Lung (tissue), 16 donors: ENCODE data around the gene NKPD1. TPM values are rescaled to one million over a fixed set of nuclear protein-coding genes. Genes with fewer than 3 reads are reported as not detected.
A peak's percentile ranks its signal among the peaks of the same experiment; 100 is the strongest.

Experiments used
- ATAC-seq: fragments of 200-7000 bp; cut with Tn5 transposase; one replicate; pipeline ENCODE4 v1.9.1; 2020; ENCODE audit warnings: moderate number of reproducible peaks; ENCODE audit not compliant: insufficient read depth, low FRiP score
- DNase-seq, 3 donors: peaks; one replicate each; pipeline ENCODE4 v3.0.0-alpha.2; 2013 to 2017
- H3K27ac ChIP-seq, 2 donors: one replicate each; pipeline ENCODE4 v1.5.1; 2013; ENCODE audit warnings: mild to moderate bottlenecking in 2 of 2, moderate library complexity in 2 of 2, control low read depth in 1 of 2, inconsistent platforms in 1 of 2, low read depth in 1 of 2, low read length in 1 of 2
- H3K27me3 ChIP-seq, 3 donors: one replicate each; pipeline ENCODE4 v1.5.1; 2013; ENCODE audit warnings: low read length in 2 of 3; ENCODE audit not compliant: control insufficient read depth in 3 of 3, insufficient read depth in 3 of 3
- H3K36me3 ChIP-seq, 4 donors: one replicate each; pipeline ENCODE4 v1.5.1; 2013; ENCODE audit warnings: low read length in 4 of 4, mild to moderate bottlenecking in 1 of 4, moderate library complexity in 1 of 4; ENCODE audit not compliant: control insufficient read depth in 4 of 4, insufficient read depth in 4 of 4
- H3K4me1 ChIP-seq, 5 donors: one replicate each; pipeline ENCODE4 v1.5.1; 2013; ENCODE audit warnings: low read length in 5 of 5, mild to moderate bottlenecking in 2 of 5, moderate library complexity in 1 of 5; ENCODE audit not compliant: control insufficient read depth in 5 of 5, insufficient read depth in 5 of 5
- H3K4me3 ChIP-seq: one replicate; pipeline ENCODE4 v1.5.1; 2013; ENCODE audit warnings: mild to moderate bottlenecking, control low read depth, moderate library complexity
- H3K9ac ChIP-seq, 2 donors: one replicate each; pipeline ENCODE4 v1.5.1; 2013; ENCODE audit warnings: low read length in 2 of 2, control low read depth in 1 of 2; ENCODE audit not compliant: insufficient read depth in 1 of 2
- H3K9me3 ChIP-seq, 4 donors: one replicate each; pipeline ENCODE4 v1.5.1; 2013; ENCODE audit warnings: low read length in 3 of 4, mild to moderate bottlenecking in 1 of 4, moderate library complexity in 1 of 4; ENCODE audit not compliant: control insufficient read depth in 4 of 4, insufficient read depth in 3 of 4
- WGBS, 2 donors: extraction: QIAGEN DNeasy Blood & Tissue Kit; methylation state at CpG; one replicate each; pipeline ENCODE4 v1.1.7; 2013; 5-methylcytosine and 5-hydroxymethylcytosine counted together
- long read RNA-seq, 5 donors: transcript quantifications; one replicate each; lab custom pipeline, GENCODE V29; 2026
- polyA plus RNA-seq, 2 donors: library from polyadenylated mRNA; stranded (reverse); fragments of 200-250 nt; gene quantifications; one replicate each; pipeline ENCODE4 v1.2.1, GENCODE V29; 2013
- total RNA-seq, 2 donors: library from RNA; depleted of rRNA in 1 of 2; stranded (reverse); fragments of >200 nt in 1 of 2; gene quantifications; one replicate each; pipeline ENCODE4 v1.2.1, GENCODE V29; 2014 to 2021
- TF ChIP-seq, protein P1 (sequence below): IDR thresholded peaks from 2 replicates; pipeline ENCODE4 v1.5.1; 2012; ENCODE audit warnings: mild to moderate bottlenecking; ENCODE audit errors: control extremely low read depth, extremely low read depth
- donor health status: control.
- donor health status: control.
- donor health status: Bipolar disorder and iron deficiency.
- donor health status: healthy.
- donor health status: DM: yes; HTN: yes; CAD: no.

NKPD1 gene, protein sequence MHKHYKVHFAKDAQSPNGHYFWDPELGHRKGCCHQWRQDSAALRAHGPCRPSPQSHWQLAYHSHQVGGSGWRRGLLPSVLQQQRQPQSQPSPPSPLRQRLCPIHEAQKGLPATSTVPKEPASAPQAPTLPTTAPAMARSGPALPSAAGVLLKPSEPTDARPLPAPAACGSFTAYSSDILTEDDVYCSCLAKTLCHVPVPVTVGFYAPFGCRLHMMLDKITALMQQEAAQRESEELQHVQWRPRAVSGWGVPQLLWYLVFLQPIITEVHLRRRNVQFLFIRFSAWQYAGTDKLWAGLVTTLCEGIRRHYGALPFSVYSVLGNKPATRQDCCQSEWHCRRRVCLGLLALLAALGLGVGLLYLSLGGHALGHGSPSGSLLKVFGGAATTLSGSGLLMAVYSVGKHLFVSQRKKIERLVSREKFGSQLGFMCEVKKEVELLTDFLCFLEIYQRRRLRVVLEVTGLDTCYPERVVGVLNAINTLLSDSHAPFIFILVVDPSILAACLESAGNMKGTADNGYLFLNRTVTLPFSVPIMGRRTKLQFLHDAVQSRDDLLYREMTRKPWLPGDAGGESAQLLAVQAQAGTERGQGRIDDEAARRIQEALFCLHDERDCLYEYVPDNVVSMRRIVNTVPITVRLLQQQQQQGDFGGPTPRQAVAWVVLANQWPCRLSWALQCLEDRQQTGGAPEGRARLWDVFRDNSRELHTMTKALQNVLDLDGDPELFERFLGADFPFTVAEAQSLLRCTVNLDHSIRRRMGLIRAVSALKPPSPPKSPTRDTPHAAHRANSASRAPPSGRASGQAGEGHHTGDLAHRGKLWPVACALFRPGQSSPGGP
- total RNA-seq (under 1 TPM in 1 of 2 donors, not detected in 1; 0.06 TPM), polyA plus RNA-seq (under 1 TPM; 0.07 to 0.08 TPM)
- long read RNA-seq, donor 1, result 0 reads
- long read RNA-seq, donor 2, result 0 reads
- long read RNA-seq, donor 3, result 0 reads
- long read RNA-seq, donor 4, result 0 reads
- long read RNA-seq, donor 5, result 0 reads

DNA sequence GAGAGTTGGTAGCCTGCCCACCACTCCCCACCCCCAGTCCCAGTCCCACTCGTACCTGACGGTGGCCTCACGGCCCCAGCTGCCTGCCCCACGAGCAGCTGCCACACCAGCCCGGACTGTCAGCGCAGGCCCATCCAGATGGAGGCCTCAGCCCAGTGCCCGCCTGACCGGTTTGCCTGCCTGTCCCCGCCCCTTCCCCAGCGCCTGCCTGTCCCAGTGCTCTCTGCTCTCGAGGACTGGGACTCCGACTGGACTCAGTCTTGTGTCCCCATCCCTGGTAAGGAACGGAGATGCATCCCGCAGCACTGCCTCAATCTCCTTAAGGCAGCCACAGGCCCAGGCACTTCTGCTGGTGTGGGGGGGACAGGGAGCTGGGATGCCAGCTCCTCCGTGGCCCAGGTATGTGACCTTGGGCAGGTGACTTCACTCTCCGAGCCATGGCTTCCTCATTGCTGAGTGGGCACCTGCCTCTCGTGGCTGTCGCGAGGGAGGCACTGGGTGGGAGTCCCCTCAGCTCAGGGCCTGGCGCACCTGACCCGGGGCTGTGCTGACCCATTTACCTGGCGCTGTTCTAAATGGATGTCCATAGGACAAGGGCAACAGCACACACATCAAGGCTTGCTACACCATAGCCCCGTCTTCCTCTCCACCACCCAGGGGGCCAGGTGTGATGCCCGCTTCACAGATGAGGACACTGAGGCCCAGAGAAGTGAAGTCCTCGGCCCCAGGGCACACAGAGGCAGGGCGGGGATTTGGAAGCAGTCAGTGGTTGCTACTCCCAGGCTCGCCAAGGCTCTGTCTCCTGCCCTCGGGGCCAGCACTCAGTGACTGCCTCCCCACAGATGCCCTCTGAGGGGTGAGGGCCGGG is at the start of gene NKPD1:
Gene NKPD1, minus strand, starts transcription at position 113 of the 868 bp plus-strand sequence. CDS start 832 bp downstream, outside the sequence.
- peaks cover 0 to 9% (median 0%) of the 10 kb centered on the region in 5 donors for H3K4me1 ChIP-seq
- 47 to 63% methylated on average over 29 of the region's 29 CpGs for WGBS, 2 donors
- DNase-seq, result peak in 2 of 3 donors; percentile 42 to 61
- no peak for ATAC-seq
- TF ChIP-seq, protein P1, sequence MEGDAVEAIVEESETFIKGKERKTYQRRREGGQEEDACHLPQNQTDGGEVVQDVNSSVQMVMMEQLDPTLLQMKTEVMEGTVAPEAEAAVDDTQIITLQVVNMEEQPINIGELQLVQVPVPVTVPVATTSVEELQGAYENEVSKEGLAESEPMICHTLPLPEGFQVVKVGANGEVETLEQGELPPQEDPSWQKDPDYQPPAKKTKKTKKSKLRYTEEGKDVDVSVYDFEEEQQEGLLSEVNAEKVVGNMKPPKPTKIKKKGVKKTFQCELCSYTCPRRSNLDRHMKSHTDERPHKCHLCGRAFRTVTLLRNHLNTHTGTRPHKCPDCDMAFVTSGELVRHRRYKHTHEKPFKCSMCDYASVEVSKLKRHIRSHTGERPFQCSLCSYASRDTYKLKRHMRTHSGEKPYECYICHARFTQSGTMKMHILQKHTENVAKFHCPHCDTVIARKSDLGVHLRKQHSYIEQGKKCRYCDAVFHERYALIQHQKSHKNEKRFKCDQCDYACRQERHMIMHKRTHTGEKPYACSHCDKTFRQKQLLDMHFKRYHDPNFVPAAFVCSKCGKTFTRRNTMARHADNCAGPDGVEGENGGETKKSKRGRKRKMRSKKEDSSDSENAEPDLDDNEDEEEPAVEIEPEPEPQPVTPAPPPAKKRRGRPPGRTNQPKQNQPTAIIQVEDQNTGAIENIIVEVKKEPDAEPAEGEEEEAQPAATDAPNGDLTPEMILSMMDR, result no peak
- H3K27ac ChIP-seq, result no peak within 1 kb of the TSS
- peaks cover 0 to 2% (median 0%) of the 10 kb centered on the region in 3 donors for H3K27me3 ChIP-seq
- H3K9me3 ChIP-seq, result no peaks in the 10 kb centered on the region
- no peaks in the 10 kb centered on the region for H3K36me3 ChIP-seq
- H3K9ac ChIP-seq, result no peak within 1 kb of the TSS
- no peak within 1 kb of the TSS for H3K4me3 ChIP-seq

DNA sequence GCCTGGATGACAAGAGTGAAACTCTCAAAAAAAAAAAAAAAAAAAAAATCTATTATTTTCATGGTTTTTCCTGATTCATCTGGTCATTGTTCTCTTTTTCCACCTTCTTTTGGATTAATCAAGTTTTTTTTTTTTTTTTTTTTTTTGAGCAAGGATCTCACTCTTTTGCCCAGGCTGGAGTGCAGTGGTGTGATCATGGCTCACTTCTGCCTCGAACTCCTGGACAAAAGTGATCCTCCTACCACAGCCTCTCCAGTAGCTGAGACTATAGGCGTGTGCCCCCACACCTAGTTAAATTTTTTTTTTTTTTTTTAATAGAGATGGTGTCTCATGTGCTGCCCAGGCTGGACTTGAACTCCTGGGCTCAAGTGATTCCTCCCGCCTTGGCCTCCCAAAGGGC is 45.5 kb upstream of the NKPD1 start:
- DNase-seq (no peak), ATAC-seq (no peak)
- WGBS, 2 donors, result 90 to 95% methylated on average over 3 of the region's 3 CpGs
- H3K27ac ChIP-seq, result no peak overlapping the region
- no peaks in the 10 kb centered on the region for H3K9me3 ChIP-seq
- peaks cover 0 to 8% (median 0%) of the 10 kb centered on the region in 5 donors for H3K4me1 ChIP-seq
- no peak overlapping the region for H3K4me3 ChIP-seq
- TF ChIP-seq, protein P1, result no peak
- H3K36me3 ChIP-seq, result no peaks in the 10 kb centered on the region
- H3K9ac ChIP-seq, result no peak overlapping the region
- H3K27me3 ChIP-seq, result no peaks in the 10 kb centered on the region

DNA sequence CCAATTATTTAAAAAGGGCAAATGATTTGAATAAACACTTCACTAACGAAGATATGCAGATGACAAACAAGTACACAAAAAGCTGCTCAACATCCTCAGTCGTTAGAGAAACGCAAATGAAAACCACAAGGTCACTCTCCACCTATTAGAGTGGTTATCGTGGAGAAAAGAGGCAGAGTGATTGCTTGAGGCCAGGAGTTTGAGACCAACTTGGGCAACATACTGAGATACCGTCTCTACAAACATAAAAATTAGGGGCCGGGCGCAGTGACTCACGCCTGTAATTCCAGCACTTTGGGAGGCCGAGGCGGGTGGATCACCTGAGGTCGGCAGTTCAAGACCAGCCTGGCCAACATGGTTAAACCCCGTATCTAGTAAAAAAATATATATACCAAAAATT is 45.0 kb upstream of the NKPD1 start:
- ATAC-seq, result no peak
- Histone ChIP-seq H3K27me3 (no peaks in the 10 kb centered on the region), H3K4me1 (peaks cover 0 to 8% (median 0%) of the 10 kb centered on the region in 5 donors), H3K9me3 (no peaks in the 10 kb centered on the region), H3K36me3 (no peaks in the 10 kb centered on the region), H3K9ac (no peak overlapping the region), H3K4me3 (no peak overlapping the region), H3K27ac (no peak overlapping the region)
- TF ChIP-seq, protein P1, result no peak
- DNase-seq, result no peak
- 80 to 86% methylated on average over 12 of the region's 12 CpGs for WGBS, 2 donors
